A549 (cell line): Measurements from ENCODE around the gene YPEL1. TPM values are rescaled to one million over a fixed set of nuclear protein-coding genes. Genes with fewer than 3 reads are reported as not detected.

Experiments used
- ATAC-seq, 2 experiments: fragments of 200-7000 bp in 1 of 2; fragments of >200 bp in 1 of 2; cut with Nextera tagmentation in 1 of 2; cut with Tn5 transposase in 1 of 2; 3 replicates each; pipeline versions ENCODE4 v1.8.0 to v1.9.1; 2018 to 2020; ENCODE audit warnings: mild to moderate bottlenecking in 1 of 2, moderate library complexity in 1 of 2
- CTCF ChIA-PET: fragments of 300-600 bp; sonication (Branson Sonifier 250); formaldehyde crosslinking; extraction: SDS; loops from one replicate; lab custom pipeline; 2021; ENCODE audit warnings: antibody characterized with exemption, inconsistent platforms; lab: Yijun Ruan, JAX
- POLR2A ChIA-PET: fragments of 350-600 bp; formaldehyde crosslinking; extraction: SDS; loops from one replicate; lab custom pipeline; 2021; ENCODE audit warnings: antibody characterized with exemption, inconsistent platforms; lab: Yijun Ruan, JAX
- DNase-seq, 2 experiments: peaks; one replicate each; pipeline versions ENCODE4 v3.0.0 to v3.0.0-alpha.2; 2011 to 2016; ENCODE audit warnings: low read depth in 1 of 2, low spot score in 1 of 2
- FAIRE-seq: peaks from 2 replicates; lab custom pipeline; 2011; peaks lifted over from hg19 to GRCh38; lab: Jason Lieb, UNC
- H3K27ac ChIP-seq, 2 experiments: fragments of >200 bp; sonication (Bioruptor Twin); formaldehyde crosslinking; 3 replicates each; pipeline ENCODE4 v1.5.1; 2016 to 2017
- H3K4me1 ChIP-seq: fragments of >200 bp; sonication (Bioruptor Twin); formaldehyde crosslinking; 3 replicates; pipeline ENCODE4 v1.6.1; 2016
- H3K4me2 ChIP-seq: fragments of >200 bp; sonication (Bioruptor Twin); formaldehyde crosslinking; 3 replicates; pipeline ENCODE4 v1.6.1; 2016
- H3K4me3 ChIP-seq: fragments of >200 bp; sonication (Bioruptor Twin); formaldehyde crosslinking; 3 replicates; pipeline ENCODE4 v1.5.1; 2016
- H3K9me3 ChIP-seq: fragments of >200 bp; sonication (Bioruptor Twin); formaldehyde crosslinking; 3 replicates; pipeline ENCODE4 v1.6.1; 2016
- CBX8 ChIP-seq: fragments of 200-600 bp; sonication (generic); IDR thresholded peaks from 2 replicates; pipeline ENCODE4 v1.6.1; 2016
- CEBPB ChIP-seq, 2 experiments: fragments of >200 bp in 1 of 2; sonication (Bioruptor Twin) in 1 of 2; formaldehyde crosslinking in 1 of 2; IDR thresholded peaks; 2 replicates each; pipeline ENCODE4 v1.6.1; 2012 to 2016
- EHMT2 ChIP-seq: fragments of 200-600 bp; sonication (generic); IDR thresholded peaks from 2 replicates; pipeline ENCODE4 v1.6.1; 2016; ENCODE audit warnings: antibody characterized with exemption, low read depth, mild to moderate bottlenecking, moderate library complexity
- ESRRA ChIP-seq: fragments of 150-350 bp; IDR thresholded peaks from 2 replicates; pipeline ENCODE4 v1.6.1; 2014; ENCODE audit warnings: mild to moderate bottlenecking, low read length, borderline replicate concordance
- FOSB ChIP-seq: fragments of 250-450 bp; sonication (Bioruptor Pico); IDR thresholded peaks from 2 replicates; pipeline ENCODE4 v1.5.0; 2020; ENCODE audit warnings: mild to moderate bottlenecking, moderate library complexity
- GATA3 ChIP-seq: IDR thresholded peaks from 2 replicates; pipeline ENCODE4 v1.6.1; 2012; ENCODE audit warnings: borderline replicate concordance
- HDAC2 ChIP-seq: fragments of 200-600 bp; sonication (generic); IDR thresholded peaks from 2 replicates; pipeline ENCODE4 v1.6.1; 2016
- HES2 ChIP-seq: fragments of >200 bp; sonication (Bioruptor Twin); formaldehyde crosslinking; IDR thresholded peaks from 2 replicates; pipeline ENCODE4 v1.6.1; 2016
- HEYL ChIP-seq: fragments of 250-450 bp; sonication (Bioruptor Pico); IDR thresholded peaks from 2 replicates; pipeline ENCODE4 v1.8.0; 2021; ENCODE audit warnings: mild to moderate bottlenecking, moderate library complexity
- KDM5A ChIP-seq: fragments of 200-600 bp; sonication (generic); IDR thresholded peaks from 2 replicates; pipeline ENCODE4 v1.6.1; 2016; ENCODE audit warnings: antibody characterized with exemption, mild to moderate bottlenecking
- PHF8 ChIP-seq: fragments of 200-600 bp; sonication (generic); IDR thresholded peaks from 2 replicates; pipeline ENCODE4 v1.6.1; 2016; ENCODE audit warnings: low read depth, mild to moderate bottlenecking, antibody characterized with exemption, moderate library complexity, borderline replicate concordance
- POLR2A ChIP-seq: IDR thresholded peaks from 2 replicates; pipeline ENCODE4 v1.6.1; 2012; ENCODE audit warnings: mild to moderate bottlenecking, low read length
- POLR2AphosphoS2 ChIP-seq: conservative IDR thresholded peaks from 2 replicates; pipeline ENCODE4 v1.6.1; 2012; ENCODE audit warnings: low read length, improper control_type of control experiment, inconsistent platforms
- RARB ChIP-seq: fragments of 250-450 bp; sonication (Bioruptor Pico); IDR thresholded peaks from 2 replicates; pipeline ENCODE4 v1.8.0; 2021; ENCODE audit warnings: mild to moderate bottlenecking, moderate library complexity
- REST ChIP-seq: fragments of 200-600 bp; sonication (generic); IDR thresholded peaks from 2 replicates; pipeline ENCODE4 v1.6.1; 2016; ENCODE audit warnings: antibody characterized with exemption, mild to moderate bottlenecking, moderate library complexity
- RNF2 ChIP-seq: fragments of 200-600 bp; sonication (generic); IDR thresholded peaks from 2 replicates; pipeline ENCODE4 v1.6.1; 2016; ENCODE audit warnings: low read depth, mild to moderate bottlenecking, antibody characterized with exemption, moderate library complexity, borderline replicate concordance
- SREBF2 ChIP-seq: fragments of 450-650 bp; IDR thresholded peaks from 2 replicates; pipeline ENCODE4 v1.6.1; 2014; ENCODE audit warnings: mild to moderate bottlenecking, moderate library complexity
- TFCP2L1 ChIP-seq: fragments of 250-450 bp; sonication (Bioruptor Pico); IDR thresholded peaks from 2 replicates; pipeline ENCODE4 v1.5.0; 2021; ENCODE audit warnings: mild to moderate bottlenecking
- ZNF302 ChIP-seq: fragments of 250-450 bp; sonication (Bioruptor Pico); IDR thresholded peaks from 2 replicates; pipeline ENCODE4 v1.9.0; 2021; ENCODE audit warnings: inconsistent platforms, mild to moderate bottlenecking, moderate library complexity
- WGBS: methylation state at CpG from one replicate; pipeline ENCODE4 v1.1.6; 2017; ENCODE audit errors: missing lambda C conversion rate; 5-methylcytosine and 5-hydroxymethylcytosine counted together
- polyA plus RNA-seq, 4 experiments: library from polyadenylated mRNA; depleted of rRNA in 3 of 4; stranded (reverse); fragments of >200 nt; fragmentation: RNase III in 1 of 4; extraction: RNeasy Plus Mini Kit Qiagen cat#74134 plus additional on column Dnase treatment in 1 of 4; gene quantifications; 2 replicates in 3 of 4; 3 replicates in 1 of 4; pipeline ENCODE4 v1.2.3, GENCODE V29; 2011 to 2017
- TF ChIP-seq, protein P1 (sequence below): fragments of >200 bp; sonication (Bioruptor Twin); formaldehyde crosslinking; IDR thresholded peaks from 3 replicates; pipeline ENCODE4 v1.6.1; 2016

YPEL1 gene
- polyA plus RNA-seq, 2 of the 4 experiments (the other 2 are of a cell fraction): 0.22 to 0.59 TPM

- no peaks in the 10 kb centered on the region; the same call in 2 of the 3 replicates for H3K4me1 ChIP-seq
- TF ChIP-seq RARB (no peak), REST (no peak), ESRRA (no peak), RNF2 (no peak), CEBPB (IDR thresholded peaks at IDR 0.05) (no peak), CBX8 (no peak), HDAC2 (no peak), GATA3 (no peak), ZNF302 (no peak)
- H3K4me2 ChIP-seq: no peak overlapping the region
- H3K27ac ChIP-seq: no peak overlapping the region
- FAIRE-seq (no peak), DNase-seq (no peak), ATAC-seq (no peak)
- WGBS: 73% methylated on average over 6 of the region's 6 CpGs
- H3K9me3 ChIP-seq: no peaks in the 10 kb centered on the region
- no peak overlapping the region for H3K4me3 ChIP-seq
- ChIA-PET POLR2A (interaction anchor here (0.7 kb wide), 1 partner anchor 27 kb away, joined by 5 read pairs; the partner anchor contains the start of gene YPEL1), CTCF (interaction anchor here (0.5 to 0.9 kb wide), 3 partner anchors 22 to 411 kb away, joined by 3 read pairs; no protein-coding TSS in a partner anchor)
These were observed 26.6 kb downstream of the YPEL1 start for GRCh38 chr22:21708960-21709359.

DNA sequence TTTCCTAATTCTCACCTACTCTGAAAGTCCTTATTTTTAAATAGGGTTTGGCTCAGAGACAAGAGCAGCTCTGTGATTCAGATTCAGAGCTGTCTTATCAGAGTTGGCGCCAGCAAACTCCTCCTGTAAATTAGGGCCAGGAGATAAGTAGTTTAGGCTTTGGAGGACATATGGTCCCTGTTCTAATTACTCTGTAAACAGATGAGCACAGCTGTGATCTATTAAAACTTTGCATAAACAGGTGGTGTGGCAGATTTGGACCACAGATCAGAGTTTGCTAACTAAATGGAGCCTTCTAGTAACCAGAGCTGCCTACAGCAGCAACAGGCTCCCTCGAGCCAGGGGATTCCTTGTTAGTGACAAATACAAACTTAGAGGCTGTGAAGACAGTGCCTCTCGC, 27.9 kb downstream of the YPEL1 start:
- no peaks in the 10 kb centered on the region for H3K4me1 ChIP-seq
- FAIRE-seq (no peak), ATAC-seq (no peak), DNase-seq (no peak)
- 75% methylated on average over 2 of the region's 3 CpGs for WGBS
- TF ChIP-seq SREBF2 (no peak), HEYL (no peak), POLR2A (no peak), HES2 (no peak), FOSB (no peak), TFCP2L1 (CRISPR knock-in tag) (no peak), EHMT2 (no peak), KDM5A (no peak), PHF8 (no peak), POLR2AphosphoS2 (no peak)
- TF ChIP-seq, protein P1, sequence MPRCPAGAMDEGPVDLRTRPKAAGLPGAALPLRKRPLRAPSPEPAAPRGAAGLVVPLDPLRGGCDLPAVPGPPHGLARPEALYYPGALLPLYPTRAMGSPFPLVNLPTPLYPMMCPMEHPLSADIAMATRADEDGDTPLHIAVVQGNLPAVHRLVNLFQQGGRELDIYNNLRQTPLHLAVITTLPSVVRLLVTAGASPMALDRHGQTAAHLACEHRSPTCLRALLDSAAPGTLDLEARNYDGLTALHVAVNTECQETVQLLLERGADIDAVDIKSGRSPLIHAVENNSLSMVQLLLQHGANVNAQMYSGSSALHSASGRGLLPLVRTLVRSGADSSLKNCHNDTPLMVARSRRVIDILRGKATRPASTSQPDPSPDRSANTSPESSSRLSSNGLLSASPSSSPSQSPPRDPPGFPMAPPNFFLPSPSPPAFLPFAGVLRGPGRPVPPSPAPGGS: no peak
- CTCF ChIA-PET: interaction anchor here (1.3 to 1.9 kb wide), 2 partner anchors 10 to 231 kb away, joined by 4 to 7 read pairs; no protein-coding TSS in a partner anchor
- H3K4me3 ChIP-seq: no peak overlapping the region
- no peak overlapping the region for H3K4me2 ChIP-seq
- no peak overlapping the region for H3K27ac ChIP-seq
- POLR2A ChIA-PET: interaction anchor here (0.5 kb wide), 1 partner anchor 59 kb away, joined by 6 read pairs; no protein-coding TSS in a partner anchor
- no peaks in the 10 kb centered on the region for H3K9me3 ChIP-seq
